Cardiac muscle cell (in vitro differentiated cells and primary cell): Measurements from ENCODE around the gene ROS1. TPM values are rescaled to one million over a fixed set of nuclear protein-coding genes. Genes with fewer than 3 reads are reported as not detected.
"Not testable (repeated sequence)": the region's sequence is repeated elsewhere in the genome, so short reads cannot be mapped to it uniquely, and the experiment has no call there.

Experiments used
- DNase-seq, 2 donors: peaks; one replicate each; pipeline versions ENCODE4 v3.0.0 to v3.0.0-alpha.2; 2010 to 2017; ENCODE audit warnings: low read depth in 1 of 2, low spot score in 1 of 2
- H3K27ac ChIP-seq: fragments of 200-600 bp; sonication (generic); 2 replicates; pipeline ENCODE4 v1.5.1; 2016
- H3K27me3 ChIP-seq: fragments of 200-600 bp; sonication (generic); 2 replicates; pipeline ENCODE4 v1.6.0; 2016; ENCODE audit warnings: control low read depth
- H3K36me3 ChIP-seq: fragments of 200-600 bp; sonication (generic); 2 replicates; pipeline ENCODE4 v1.5.1; 2016; ENCODE audit warnings: control low read depth
- H3K4me1 ChIP-seq: fragments of 200-600 bp; sonication (generic); 2 replicates; pipeline ENCODE4 v1.8.1; 2017; ENCODE audit warnings: low read depth, mild to moderate bottlenecking, mixed run types
- H3K4me3 ChIP-seq: fragments of 200-600 bp; sonication (generic); 2 replicates; pipeline ENCODE4 v1.5.1; 2016; ENCODE audit warnings: mild to moderate bottlenecking
- H3K9me3 ChIP-seq: fragments of 200-600 bp; sonication (generic); 2 replicates; pipeline ENCODE4 v1.5.1; 2017; ENCODE audit warnings: low read depth, mild to moderate bottlenecking, control low read depth
- CTCF ChIP-seq: IDR thresholded peaks from 2 replicates; pipeline ENCODE4 v1.5.1; 2012; ENCODE audit warnings: low read depth, mild to moderate bottlenecking, low read length
- polyA plus RNA-seq: library from polyadenylated mRNA; unstranded; fragments of >200 nt; fragmentation: Nextera tagmentation; extraction: Ambion mirVana; gene quantifications from 2 replicates; pipeline ENCODE4 v1.2.1, GENCODE V29; 2016
- total RNA-seq: library from RNA; depleted of rRNA; stranded (reverse); fragments of >200 nt; gene quantifications from 2 replicates; pipeline ENCODE4 v1.2.3, GENCODE V29; 2016

ROS1 gene
- total and polyA plus RNA-seq, 2 experiments from 2014 or later: not detected

DNA sequence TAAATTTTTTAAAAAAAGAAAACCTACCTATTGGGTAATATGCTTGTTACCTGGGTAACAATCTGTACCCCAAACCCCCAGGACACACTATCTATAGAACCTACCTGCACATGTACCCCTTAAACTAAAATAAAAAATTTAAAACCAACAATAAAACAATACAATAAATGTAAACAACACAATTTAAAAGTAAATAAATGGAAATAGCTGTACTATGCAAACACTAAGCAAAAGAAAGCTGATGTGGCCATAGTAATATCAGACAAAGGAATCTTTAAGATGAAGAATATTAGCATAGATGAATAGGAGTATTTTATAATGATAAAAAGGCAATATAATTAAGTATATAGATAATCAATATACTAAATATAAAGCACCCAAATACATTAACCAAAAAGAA is 50.3 kb downstream of the ROS1 start:
- H3K4me1 ChIP-seq: no peaks in the 10 kb centered on the region
- no peak for DNase-seq
- H3K27ac ChIP-seq: no peak overlapping the region
- H3K27me3 ChIP-seq: peaks cover 2% of the 10 kb centered on the region
- H3K9me3 ChIP-seq: no peaks in the 10 kb centered on the region
- H3K4me3 ChIP-seq: no peak overlapping the region
- no peak for TF ChIP-seq CTCF
- no peaks in the 10 kb centered on the region for H3K36me3 ChIP-seq

GRCh38 chr6:117373211-117373813 is 52.4 kb downstream of the ROS1 start:
- Histone ChIP-seq H3K27me3 (no peaks in the 10 kb centered on the region), H3K4me3 (no peak overlapping the region), H3K27ac (no peak overlapping the region), H3K36me3 (no peaks in the 10 kb centered on the region), H3K9me3 (no peaks in the 10 kb centered on the region), H3K4me1 (no peaks in the 10 kb centered on the region)
- TF ChIP-seq CTCF: no peak
- no peak for DNase-seq

DNA sequence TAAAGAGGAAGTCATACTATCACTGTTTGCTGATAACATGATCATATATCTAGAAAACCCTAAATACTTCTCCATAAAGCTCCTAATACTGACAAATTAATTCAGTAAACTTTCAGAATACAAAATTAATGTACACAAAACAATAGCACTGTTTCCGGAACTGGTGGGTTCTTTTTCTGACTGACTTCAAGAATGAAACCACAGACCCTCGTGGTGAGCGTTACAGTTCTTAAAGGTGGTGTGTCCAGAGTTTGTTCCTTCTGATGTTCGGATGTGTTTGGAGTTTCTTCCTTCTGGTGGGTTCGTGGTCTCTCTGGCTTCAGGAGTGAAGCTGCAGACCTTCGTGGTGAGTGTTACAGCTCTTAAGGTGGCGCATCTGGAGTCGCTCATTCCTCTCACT is 53.5 kb downstream of the ROS1 start:
- H3K4me1 ChIP-seq, H3K27ac ChIP-seq, H3K4me3 ChIP-seq, H3K9me3 ChIP-seq, H3K27me3 ChIP-seq, H3K36me3 ChIP-seq, DNase-seq: not testable (repeated sequence)

- DNase-seq: no peak
- no peaks in the 10 kb centered on the region for H3K4me1 ChIP-seq
- H3K27me3 ChIP-seq: no peaks in the 10 kb centered on the region
- H3K9me3 ChIP-seq: no peaks in the 10 kb centered on the region
- no peak overlapping the region for H3K4me3 ChIP-seq
- no peak for TF ChIP-seq CTCF
- no peak overlapping the region for H3K27ac ChIP-seq
- H3K36me3 ChIP-seq: no peaks in the 10 kb centered on the region
Measured at GRCh38 chr6:117371492-117371891, 54.2 kb downstream of the ROS1 start.

DNA sequence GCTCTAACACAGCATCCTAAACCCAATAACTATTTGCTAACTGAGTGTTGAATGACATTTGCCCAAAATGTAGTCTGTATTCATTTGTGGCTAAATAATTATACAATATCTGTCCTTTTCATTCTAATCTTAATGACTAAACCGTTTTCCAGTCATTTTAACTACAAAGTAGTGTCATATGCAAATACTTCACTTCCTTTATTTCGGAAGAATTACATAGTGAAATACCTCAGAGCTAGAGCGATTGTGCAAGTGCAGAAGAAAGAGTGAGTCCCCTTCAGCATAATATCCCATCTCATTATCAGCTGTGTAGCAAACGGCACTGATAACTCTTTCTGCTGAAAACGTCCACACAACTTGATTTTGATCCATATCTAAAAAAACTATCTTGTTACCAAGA is 66.2 kb downstream of the ROS1 start:
- no peaks in the 10 kb centered on the region for H3K36me3 ChIP-seq
- H3K4me1 ChIP-seq: no peaks in the 10 kb centered on the region
- DNase-seq: peak in 1 of 2 donors; percentile 13

DNA sequence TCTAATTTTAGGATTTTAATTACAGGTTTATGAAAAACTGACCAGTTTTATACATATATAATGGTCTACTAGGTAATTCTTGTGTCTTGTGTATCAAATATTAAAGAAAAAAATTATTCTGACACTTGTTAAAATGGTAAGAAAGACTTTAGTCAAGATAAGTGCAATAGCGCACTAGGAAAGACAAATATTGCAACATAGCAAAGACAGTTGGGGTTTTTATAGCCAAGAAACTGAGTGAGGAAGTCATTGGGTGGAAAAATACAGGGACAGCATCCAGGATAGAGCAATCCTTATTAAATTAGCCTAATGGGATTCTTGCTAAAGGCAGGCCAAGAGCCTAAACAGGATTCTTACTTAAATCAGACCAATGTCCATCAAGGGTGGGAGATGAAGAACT is 71.1 kb downstream of the ROS1 start:
- Histone ChIP-seq H3K27ac (no peak overlapping the region), H3K4me1 (no peaks in the 10 kb centered on the region), H3K27me3 (no peaks in the 10 kb centered on the region), H3K36me3 (no peaks in the 10 kb centered on the region), H3K4me3 (no peak overlapping the region), H3K9me3 (no peaks in the 10 kb centered on the region)
- DNase-seq: no peak
- no peak for TF ChIP-seq CTCF

More for the DNA sequence above, 66.2 kb downstream of the ROS1 start:
- no peak overlapping the region for H3K27ac ChIP-seq
- TF ChIP-seq CTCF: no peak
- no peaks in the 10 kb centered on the region for H3K9me3 ChIP-seq
- H3K27me3 ChIP-seq: no peaks in the 10 kb centered on the region
- H3K4me3 ChIP-seq: no peak overlapping the region
